Activated naive CD4-positive, alpha-beta T cell treated with anti-CD3 and anti-CD28 coated beads, Interleukin-2, amount 50 U/mL, for 16 hours (primary cell): ENCODE data around the gene TAF4.
"Not testable (repeated sequence)": the region's sequence is repeated elsewhere in the genome, so short reads cannot be mapped to it uniquely, and the experiment has no call there.

Experiments used
- DNase-seq: peaks from one replicate; pipeline ENCODE4 v3.0.0-alpha.2; 2020

TAF4 gene

GRCh38 chr20:61958773-61959700, 106.6 kb downstream of the TAF4 start:
- DNase-seq = no peak

GRCh38 chr20:61957961-61958715, 107.5 kb downstream of the TAF4 start:
- no peak for DNase-seq

- no peak for DNase-seq
Measured at GRCh38 chr20:61956396-61957342, 109.0 kb downstream of the TAF4 start.

GRCh38 chr20:61955668-61956395, 109.8 kb downstream of the TAF4 start:
- DNase-seq = no peak

- DNase-seq = no peak
Measured at GRCh38 chr20:61954276-61955021, 111.2 kb downstream of the TAF4 start.

GRCh38 chr20:61953037-61954021, 112.4 kb downstream of the TAF4 start:
- DNase-seq = no peak

GRCh38 chr20:61951695-61952533, 113.8 kb downstream of the TAF4 start:
- DNase-seq = no peak

GRCh38 chr20:61950641-61951071, 115.0 kb downstream of the TAF4 start:
- no peak for DNase-seq

- no peak for DNase-seq
Measured at GRCh38 chr20:61949714-61950640, 115.7 kb downstream of the TAF4 start.

GRCh38 chr20:61949363-61949713, 116.3 kb downstream of the TAF4 start:
- no peak for DNase-seq

- DNase-seq = no peak
Measured at GRCh38 chr20:61948586-61949362, 116.9 kb downstream of the TAF4 start.

GRCh38 chr20:61948056-61948455, 117.6 kb downstream of the TAF4 start:
- DNase-seq = not testable (repeated sequence)

- DNase-seq = not testable (repeated sequence)
Measured at GRCh38 chr20:61945495-61945894, 120.2 kb downstream of the TAF4 start.

GRCh38 chr20:61944967-61945366, 120.7 kb downstream of the TAF4 start:
- not testable (repeated sequence) for DNase-seq

GRCh38 chr20:61942526-61942925, 123.2 kb downstream of the TAF4 start:
- no peak for DNase-seq

GRCh38 chr20:61941721-61942405, 123.8 kb downstream of the TAF4 start:
- DNase-seq = no peak
